Natural killer cell (primary cell): ENCODE measurements around the gene TPRN. TPM values are rescaled to one million over a fixed set of nuclear protein-coding genes. Genes with fewer than 3 reads are reported as not detected.

ENCODE experiments used
- ATAC-seq, 3 donors: fragments of 150-1000 bp in 2 of 3; fragments of 200-7000 bp in 1 of 3; cut with Tn5 transposase; 1 replicate in 1 of 3; 2 replicates in 2 of 3; pipeline ENCODE4 v1.10.0; 2021; ENCODE audit warnings: mild to moderate bottlenecking in 2 of 3, moderate library complexity in 2 of 3
- DNase-seq, 2 donors: peaks; one replicate each; pipeline versions ENCODE4 v3.0.0 to v3.0.0-alpha.2; 2013 to 2021; ENCODE audit warnings: mixed read lengths in 1 of 2
- H3K27ac ChIP-seq: one replicate; pipeline ENCODE4 v1.5.1; 2013; ENCODE audit warnings: mild to moderate bottlenecking, low read length
- H3K27me3 ChIP-seq: one replicate; pipeline ENCODE4 v1.6.1; 2013; ENCODE audit warnings: low read length; ENCODE audit not compliant: control insufficient read depth, insufficient read depth
- H3K36me3 ChIP-seq: one replicate; pipeline ENCODE4 v1.6.1; 2013; ENCODE audit warnings: low read length; ENCODE audit not compliant: control insufficient read depth, insufficient read depth
- H3K4me1 ChIP-seq: one replicate; pipeline ENCODE4 v1.6.1; 2013; ENCODE audit warnings: low read length; ENCODE audit not compliant: control insufficient read depth, insufficient read depth
- H3K4me3 ChIP-seq: one replicate; pipeline ENCODE4 v1.5.1; 2013; ENCODE audit warnings: low read length
- H3K9me3 ChIP-seq: one replicate; pipeline ENCODE4 v1.6.1; 2013; ENCODE audit warnings: low read length; ENCODE audit not compliant: control insufficient read depth, insufficient read depth
- H3K27ac Mint-ChIP-seq, 2 donors: one replicate each; pipeline ENCODE4 v1.8.0; 2022; ENCODE audit warnings: mild to moderate bottlenecking in 2 of 2, mixed read lengths in 2 of 2, moderate library complexity in 1 of 2
- H3K27me3 Mint-ChIP-seq, 2 donors: one replicate each; pipeline ENCODE4 v1.8.0; 2022; ENCODE audit warnings: low read depth in 2 of 2, mixed read lengths in 2 of 2
- H3K36me3 Mint-ChIP-seq: one replicate; pipeline ENCODE4 v1.8.0; 2022; ENCODE audit warnings: mixed read lengths
- H3K4me1 Mint-ChIP-seq, 2 donors: one replicate each; pipeline ENCODE4 v1.8.0; 2022; ENCODE audit warnings: mixed read lengths in 2 of 2
- H3K4me3 Mint-ChIP-seq: one replicate; pipeline ENCODE4 v1.8.0; 2022; ENCODE audit warnings: mild to moderate bottlenecking, moderate library complexity, mixed read lengths
- H3K9me3 Mint-ChIP-seq, 2 donors: one replicate each; pipeline ENCODE4 v1.8.0; 2022; ENCODE audit warnings: mixed read lengths in 2 of 2
- CTCF ChIP-seq: fragments of 200-600 bp; IDR thresholded peaks from one replicate; pipeline ENCODE4 v1.8.0; 2022; ENCODE audit warnings: antibody characterized with exemption
- WGBS: methylation state at CpG from one replicate; pipeline ENCODE4 v1.1.7; 2013; ENCODE audit warnings: missing lambda C conversion rate; ENCODE audit not compliant: insufficient coverage; 5-methylcytosine and 5-hydroxymethylcytosine counted together
- intact Hi-C: fragments of 100-400 bp; cut with micrococcal nuclease; formaldehyde crosslinking; loops from one replicate; pipeline ENCODE4 v1.14.2; 2022
- total RNA-seq, 4 donors: library from RNA; stranded (reverse); fragments of 120-200 nt in 1 of 4; gene quantifications; one replicate each; pipeline versions ENCODE4 v1.2.3 to v1.2.4, GENCODE V29; 2013 to 2022

The TPRN gene
- total RNA-seq, 3 donors from 2014 or later (not counting 1 experiment from before 2014, with no cell fraction given) = 8.2 to 10.6 (median 8.4) TPM

- no peak overlapping the region for H3K27ac Mint-ChIP-seq
- H3K27me3 ChIP-seq = no peaks in the 10 kb centered on the region
Observed at GRCh38 chr9:137194909-137195308, 5.6 kb downstream of the TPRN start.

GRCh38 chr9:137194388-137194787 lies 6.2 kb downstream of the TPRN start:
- Histone ChIP-seq H3K36me3 (peaks cover 16% of the 10 kb centered on the region), H3K27me3 (no peaks in the 10 kb centered on the region), H3K4me3 (no peak overlapping the region), H3K27ac (no peak overlapping the region), H3K9me3 (no peaks in the 10 kb centered on the region), H3K4me1 (peaks cover 19% of the 10 kb centered on the region)
- no peaks in the 10 kb centered on the region for H3K36me3 Mint-ChIP-seq
- TF ChIP-seq CTCF = no peak
- H3K27me3 Mint-ChIP-seq = no peaks in the 10 kb centered on the region
- no peaks in the 10 kb centered on the region for H3K9me3 Mint-ChIP-seq
- ATAC-seq (no peak), DNase-seq (no peak)
- 94% methylated on average over 16 of the region's 16 CpGs for WGBS
- H3K4me3 Mint-ChIP-seq = no peak overlapping the region
- peaks cover 0 to 22% of the 10 kb centered on the region in 2 donors for H3K4me1 Mint-ChIP-seq
- intact Hi-C loops = no loop called here
- no peak overlapping the region for H3K27ac Mint-ChIP-seq

More at GRCh38 chr9:137194909-137195308, 5.6 kb downstream of the TPRN start:
- Histone ChIP-seq H3K4me3 (no peak overlapping the region), H3K27ac (no peak overlapping the region), H3K4me1 (peaks cover 18% of the 10 kb centered on the region), H3K9me3 (no peaks in the 10 kb centered on the region), H3K36me3 (peaks cover 13% of the 10 kb centered on the region)
- no peaks in the 10 kb centered on the region for H3K27me3 Mint-ChIP-seq
- no peaks in the 10 kb centered on the region for H3K36me3 Mint-ChIP-seq
- ATAC-seq (no peak), DNase-seq (no peak)
- TF ChIP-seq CTCF = no peak
- no peaks in the 10 kb centered on the region for H3K9me3 Mint-ChIP-seq
- intact Hi-C loops = no loop called here
- H3K4me1 Mint-ChIP-seq = peaks cover 0 to 21% of the 10 kb centered on the region in 2 donors
- WGBS = 93% methylated on average over 10 of the region's 10 CpGs
- no peak overlapping the region for H3K4me3 Mint-ChIP-seq

- H3K27ac ChIP-seq = no peak overlapping the region
- H3K27me3 ChIP-seq = no peaks in the 10 kb centered on the region
- intact Hi-C loops = no loop called here
- Mint-ChIP-seq H3K27me3 (no peaks in the 10 kb centered on the region), H3K9me3 (no peaks in the 10 kb centered on the region), H3K27ac (no peak overlapping the region), H3K36me3 (no peaks in the 10 kb centered on the region), H3K4me3 (no peak overlapping the region), H3K4me1 (peaks cover 6 to 28% of the 10 kb centered on the region in 2 donors)
- peaks cover 16% of the 10 kb centered on the region for H3K36me3 ChIP-seq
- 91% methylated on average over 14 of the region's 14 CpGs for WGBS
- TF ChIP-seq CTCF = no peak
- H3K4me1 ChIP-seq = peaks cover 18% of the 10 kb centered on the region
- DNase-seq (no peak), ATAC-seq (no peak)
- H3K4me3 ChIP-seq = no peak overlapping the region
- H3K9me3 ChIP-seq = no peaks in the 10 kb centered on the region
Observed at GRCh38 chr9:137193771-137194170, 6.8 kb downstream of the TPRN start.

- H3K36me3 ChIP-seq = peaks cover 16% of the 10 kb centered on the region
- no peak overlapping the region for H3K4me3 Mint-ChIP-seq
- DNase-seq (no peak), ATAC-seq (no peak)
- no peaks in the 10 kb centered on the region for H3K9me3 Mint-ChIP-seq
- no peaks in the 10 kb centered on the region for H3K27me3 Mint-ChIP-seq
- H3K9me3 ChIP-seq = no peaks in the 10 kb centered on the region
- H3K4me1 ChIP-seq = peaks cover 17% of the 10 kb centered on the region
- intact Hi-C loops = no loop called here
- no peak for TF ChIP-seq CTCF
- peaks cover 6 to 34% of the 10 kb centered on the region in 2 donors for H3K4me1 Mint-ChIP-seq
- no peak overlapping the region for H3K27ac Mint-ChIP-seq
- no peaks in the 10 kb centered on the region for H3K36me3 Mint-ChIP-seq
- H3K4me3 ChIP-seq = no peak overlapping the region
- no peak overlapping the region for H3K27ac ChIP-seq
- H3K27me3 ChIP-seq = no peaks in the 10 kb centered on the region
- 85% methylated on average over 2 of the region's 2 CpGs for WGBS
Observed at GRCh38 chr9:137192859-137193258, 7.7 kb downstream of the TPRN start.
